Neural progenitor cell (in vitro differentiated cells): ENCODE measurements around the gene CNTNAP2. TPM values are rescaled to one million over a fixed set of nuclear protein-coding genes. Genes with fewer than 3 reads are reported as not detected.
A peak's percentile ranks its signal among the peaks of the same experiment; 100 is the strongest.

Experiments
- DNase-seq: peaks from one replicate; pipeline ENCODE4 v3.0.0-alpha.2; 2016; ENCODE audit warnings: low spot score
- H2AFZ ChIP-seq: fragments of 200-600 bp; sonication (generic); replicated peaks from 2 replicates; pipeline ENCODE4 v1.6.1; 2016; ENCODE audit warnings: antibody characterized with exemption
- H3F3A ChIP-seq: fragments of 200-600 bp; sonication (generic); 2 replicates; pipeline ENCODE4 v1.6.1; 2016; ENCODE audit warnings: antibody characterized with exemption, low read depth
- H3K27ac ChIP-seq: fragments of 200-600 bp; sonication (generic); 2 replicates; pipeline ENCODE4 v1.5.1; 2016; ENCODE audit warnings: mild to moderate bottlenecking
- H3K27me3 ChIP-seq: fragments of 200-600 bp; sonication (generic); 2 replicates; pipeline ENCODE4 v1.6.1; 2016; ENCODE audit warnings: mild to moderate bottlenecking, moderate library complexity
- H3K36me3 ChIP-seq: fragments of 200-600 bp; sonication (generic); 2 replicates; pipeline ENCODE4 v1.5.1; 2016
- H3K4me1 ChIP-seq: fragments of 200-600 bp; sonication (generic); 2 replicates; pipeline ENCODE4 v1.6.1; 2016; ENCODE audit warnings: mixed run types
- H3K4me2 ChIP-seq: fragments of 200-600 bp; sonication (generic); 2 replicates; pipeline ENCODE4 v1.6.1; 2016
- H3K4me3 ChIP-seq: fragments of 200-600 bp; sonication (generic); 2 replicates; pipeline ENCODE4 v1.5.1; 2016
- H3K79me2 ChIP-seq: fragments of 200-600 bp; sonication (generic); 2 replicates; pipeline ENCODE4 v1.6.1; 2016; ENCODE audit warnings: low read depth
- H3K9ac ChIP-seq: fragments of 200-600 bp; sonication (generic); 2 replicates; pipeline ENCODE4 v1.6.1; 2016
- H3K9me3 ChIP-seq: fragments of 200-600 bp; sonication (generic); 2 replicates; pipeline ENCODE4 v1.5.1; 2016; ENCODE audit warnings: low read depth
- H4K20me1 ChIP-seq: fragments of 200-600 bp; sonication (generic); 2 replicates; pipeline ENCODE4 v1.6.1; 2016; ENCODE audit warnings: low read depth
- H3K27ac Mint-ChIP-seq: 3 replicates; pipeline ENCODE4 v1.8.0; 2021; ENCODE audit warnings: mixed read lengths
- H3K27me3 Mint-ChIP-seq: 2 replicates; pipeline ENCODE4 v1.8.0; 2022; ENCODE audit warnings: low read depth, mild to moderate bottlenecking, inconsistent platforms, moderate library complexity, mixed read lengths; ENCODE audit not compliant: insufficient read depth
- H3K36me3 Mint-ChIP-seq: 3 replicates; pipeline ENCODE4 v1.8.0; 2021; ENCODE audit warnings: mixed read lengths
- H3K4me1 Mint-ChIP-seq: 3 replicates; pipeline ENCODE4 v1.8.0; 2021; ENCODE audit warnings: mixed read lengths
- H3K4me3 Mint-ChIP-seq: 3 replicates; pipeline ENCODE4 v1.8.0; 2021; ENCODE audit warnings: mild to moderate bottlenecking, moderate library complexity, mixed read lengths
- H3K9me3 Mint-ChIP-seq: 3 replicates; pipeline ENCODE4 v1.8.0; 2020; ENCODE audit warnings: mixed read lengths
- EZH2 ChIP-seq: fragments of 200-600 bp; sonication (generic); IDR thresholded peaks from 2 replicates; pipeline ENCODE4 v1.6.1; 2017; ENCODE audit warnings: antibody characterized with exemption, mild to moderate bottlenecking, moderate library complexity
- EZH2phosphoT487 ChIP-seq: fragments of 200-600 bp; sonication (generic); IDR thresholded peaks from 2 replicates; pipeline ENCODE4 v1.6.1; 2017; ENCODE audit warnings: antibody characterized with exemption
- total RNA-seq: library from RNA; depleted of rRNA; stranded (reverse); fragments of >200 nt; gene quantifications from 2 replicates; pipeline ENCODE4 v1.2.3, GENCODE V29; 2015; ENCODE audit warnings: low replicate concordance
- TF ChIP-seq, protein P1 (sequence below): fragments of 200-600 bp; sonication (generic); IDR thresholded peaks from 2 replicates; pipeline ENCODE4 v1.5.1; 2017; ENCODE audit warnings: antibody characterized with exemption, mild to moderate bottlenecking

CNTNAP2 gene
- total RNA-seq, 1 donor from 2014 or later, result 126 TPM

DNA sequence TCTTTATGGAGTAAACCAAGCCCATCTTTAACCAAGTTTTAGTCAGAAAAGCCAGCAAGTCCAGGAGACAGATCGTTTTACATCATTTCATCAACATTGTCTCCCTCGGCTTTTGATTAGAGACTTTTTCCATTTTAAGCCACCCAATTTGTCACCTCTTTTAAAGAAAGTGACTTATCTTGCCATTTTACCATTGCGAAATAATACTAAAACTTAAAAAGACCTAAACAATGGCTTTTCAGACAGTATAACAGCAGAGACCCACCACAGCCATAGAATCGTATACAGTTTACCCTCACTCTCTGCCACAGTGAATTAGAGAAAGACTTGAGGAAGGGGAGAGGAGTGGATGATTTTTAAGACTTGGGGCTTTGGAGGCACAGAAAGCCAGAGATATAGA lies 2114.3 kb downstream of the CNTNAP2 start:
- H3K4me1 Mint-ChIP-seq, result peaks cover 39% of the 10 kb centered on the region
- H3F3A ChIP-seq, result no peaks in the 10 kb centered on the region
- H3K36me3 ChIP-seq, result no peaks in the 10 kb centered on the region
- peaks cover 6% of the 10 kb centered on the region for H3K27me3 Mint-ChIP-seq
- H3K9me3 Mint-ChIP-seq, result peaks cover 8% of the 10 kb centered on the region
- peak overlapping the region; percentile 90 for H3K27ac Mint-ChIP-seq
- no peak for TF ChIP-seq EZH2phosphoT487
- TF ChIP-seq, protein P1, sequence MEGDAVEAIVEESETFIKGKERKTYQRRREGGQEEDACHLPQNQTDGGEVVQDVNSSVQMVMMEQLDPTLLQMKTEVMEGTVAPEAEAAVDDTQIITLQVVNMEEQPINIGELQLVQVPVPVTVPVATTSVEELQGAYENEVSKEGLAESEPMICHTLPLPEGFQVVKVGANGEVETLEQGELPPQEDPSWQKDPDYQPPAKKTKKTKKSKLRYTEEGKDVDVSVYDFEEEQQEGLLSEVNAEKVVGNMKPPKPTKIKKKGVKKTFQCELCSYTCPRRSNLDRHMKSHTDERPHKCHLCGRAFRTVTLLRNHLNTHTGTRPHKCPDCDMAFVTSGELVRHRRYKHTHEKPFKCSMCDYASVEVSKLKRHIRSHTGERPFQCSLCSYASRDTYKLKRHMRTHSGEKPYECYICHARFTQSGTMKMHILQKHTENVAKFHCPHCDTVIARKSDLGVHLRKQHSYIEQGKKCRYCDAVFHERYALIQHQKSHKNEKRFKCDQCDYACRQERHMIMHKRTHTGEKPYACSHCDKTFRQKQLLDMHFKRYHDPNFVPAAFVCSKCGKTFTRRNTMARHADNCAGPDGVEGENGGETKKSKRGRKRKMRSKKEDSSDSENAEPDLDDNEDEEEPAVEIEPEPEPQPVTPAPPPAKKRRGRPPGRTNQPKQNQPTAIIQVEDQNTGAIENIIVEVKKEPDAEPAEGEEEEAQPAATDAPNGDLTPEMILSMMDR, result no peak
- no peak overlapping the region for H3K4me3 ChIP-seq
- peaks cover 1% of the 10 kb centered on the region for H3K36me3 Mint-ChIP-seq
- no peak overlapping the region for H2AFZ ChIP-seq
- H3K4me3 Mint-ChIP-seq, result no peak overlapping the region
- no peaks in the 10 kb centered on the region for H3K4me1 ChIP-seq
- no peak overlapping the region for H3K4me2 ChIP-seq
- DNase-seq, result no peak
- H4K20me1 ChIP-seq, result no peaks in the 10 kb centered on the region
- no peaks in the 10 kb centered on the region for H3K27me3 ChIP-seq
- H3K9me3 ChIP-seq, result no peaks in the 10 kb centered on the region
- H3K9ac ChIP-seq, result no peak overlapping the region
- H3K79me2 ChIP-seq, result no peaks in the 10 kb centered on the region
- no peak overlapping the region for H3K27ac ChIP-seq

DNA sequence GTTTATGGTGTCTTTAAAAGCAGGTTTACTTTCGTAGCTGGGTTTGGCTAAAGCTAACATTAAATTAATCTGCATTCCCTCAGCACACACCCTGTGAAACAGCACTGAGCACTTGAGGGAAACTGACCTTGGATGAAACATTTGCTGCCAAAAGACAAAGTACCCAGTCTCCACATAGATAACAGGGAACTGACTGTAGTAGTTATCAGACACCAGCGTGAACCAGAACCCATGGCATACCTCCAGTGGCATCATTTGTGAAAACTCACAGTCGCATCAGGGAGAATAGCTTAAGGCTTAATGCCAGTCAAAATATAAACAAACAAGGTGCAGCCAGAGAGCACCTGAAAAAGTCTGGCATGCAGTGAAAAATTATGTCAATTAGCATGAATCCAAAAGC lies 2116.2 kb downstream of the CNTNAP2 start:
- no peaks in the 10 kb centered on the region for H3K4me1 ChIP-seq
- H3K4me3 ChIP-seq, result no peak overlapping the region
- no peak overlapping the region for H3K9ac ChIP-seq
- H3K79me2 ChIP-seq, result no peaks in the 10 kb centered on the region
- no peaks in the 10 kb centered on the region for H3F3A ChIP-seq
- DNase-seq, result no peak
- H3K4me2 ChIP-seq, result no peak overlapping the region
- H3K27ac ChIP-seq, result no peak overlapping the region
- no peak overlapping the region for H2AFZ ChIP-seq
- no peak overlapping the region for H3K27ac Mint-ChIP-seq
- H3K4me1 Mint-ChIP-seq, result peaks cover 22% of the 10 kb centered on the region
- H3K27me3 ChIP-seq, result no peaks in the 10 kb centered on the region
- H3K36me3 Mint-ChIP-seq, result no peaks in the 10 kb centered on the region
- H3K4me3 Mint-ChIP-seq, result no peak overlapping the region
- no peaks in the 10 kb centered on the region for H4K20me1 ChIP-seq
- H3K9me3 ChIP-seq, result no peaks in the 10 kb centered on the region
- no peaks in the 10 kb centered on the region for H3K36me3 ChIP-seq
- peaks cover 4% of the 10 kb centered on the region for H3K27me3 Mint-ChIP-seq
- no peak for TF ChIP-seq EZH2phosphoT487
- TF ChIP-seq, protein P1, result no peak
- TF ChIP-seq EZH2, result no peak
- peaks cover 10% of the 10 kb centered on the region for H3K9me3 Mint-ChIP-seq

GRCh38 chr7:148234715-148235114 lies 2118.1 kb downstream of the CNTNAP2 start:
- no peak overlapping the region for H3K27ac ChIP-seq
- no peaks in the 10 kb centered on the region for H4K20me1 ChIP-seq
- no peak overlapping the region for H3K9ac ChIP-seq
- H3K9me3 ChIP-seq, result no peaks in the 10 kb centered on the region
- Mint-ChIP-seq H3K4me1 (peaks cover 18% of the 10 kb centered on the region), H3K27ac (no peak overlapping the region), H3K27me3 (peaks cover 4% of the 10 kb centered on the region), H3K9me3 (peaks cover 10% of the 10 kb centered on the region), H3K36me3 (no peaks in the 10 kb centered on the region), H3K4me3 (no peak overlapping the region)
- H3K4me2 ChIP-seq, result no peak overlapping the region
- H3K79me2 ChIP-seq, result no peaks in the 10 kb centered on the region
- H2AFZ ChIP-seq, result no peak overlapping the region
- no peaks in the 10 kb centered on the region for H3K27me3 ChIP-seq
- H3K36me3 ChIP-seq, result no peaks in the 10 kb centered on the region
- TF ChIP-seq EZH2phosphoT487, result no peak
- TF ChIP-seq, protein P1, result no peak
- TF ChIP-seq EZH2, result no peak
- no peak overlapping the region for H3K4me3 ChIP-seq
- H3F3A ChIP-seq, result no peaks in the 10 kb centered on the region
- H3K4me1 ChIP-seq, result no peaks in the 10 kb centered on the region
- no peak for DNase-seq
